Measurements from ENCODE around the gene SGMS1.

The SGMS1 gene

DNA sequence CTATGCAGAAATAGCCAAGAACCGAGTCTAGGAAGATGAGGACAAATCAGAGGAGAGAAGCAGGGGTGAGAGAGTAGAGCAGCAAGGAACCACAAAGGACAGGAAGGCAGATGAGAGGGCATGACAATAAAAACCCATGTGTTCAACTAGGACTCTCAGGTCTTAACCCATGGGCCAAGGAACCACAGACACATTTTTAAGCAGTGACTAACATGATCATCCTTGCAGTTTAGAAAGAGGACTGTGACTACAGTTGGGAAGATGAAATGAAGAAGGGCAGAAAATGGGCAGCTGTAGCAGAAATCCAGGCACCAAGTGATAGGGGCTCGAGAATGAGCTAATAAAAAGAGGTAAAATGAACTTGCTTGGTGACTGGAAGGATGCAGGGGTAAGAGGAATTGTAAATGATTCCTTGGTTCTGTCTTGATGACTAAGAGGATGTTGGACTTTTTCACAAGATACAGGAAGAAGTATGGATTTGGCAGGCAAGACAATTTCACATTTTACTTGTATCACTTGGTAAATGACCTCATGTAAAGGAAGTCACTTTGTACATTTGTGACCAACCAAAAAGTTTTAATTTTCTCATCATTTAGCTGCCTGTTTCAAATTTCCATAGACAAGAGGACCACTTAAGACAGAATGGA is 22.8 kb downstream of the SGMS1 start:
- Mint-ChIP-seq H3K27me3 (ENCODE audit: low read depth) (no peaks in the 10 kb centered on the region), H3K27ac (no peak overlapping the region), H3K36me3 (ENCODE audit: low read depth) (no peaks in the 10 kb centered on the region), H3K4me1 (peaks cover 28% of the 10 kb centered on the region), H3K9me3 (no peaks in the 10 kb centered on the region), H3K4me3 (no peak overlapping the region)
- TF ChIP-seq, protein P1, sequence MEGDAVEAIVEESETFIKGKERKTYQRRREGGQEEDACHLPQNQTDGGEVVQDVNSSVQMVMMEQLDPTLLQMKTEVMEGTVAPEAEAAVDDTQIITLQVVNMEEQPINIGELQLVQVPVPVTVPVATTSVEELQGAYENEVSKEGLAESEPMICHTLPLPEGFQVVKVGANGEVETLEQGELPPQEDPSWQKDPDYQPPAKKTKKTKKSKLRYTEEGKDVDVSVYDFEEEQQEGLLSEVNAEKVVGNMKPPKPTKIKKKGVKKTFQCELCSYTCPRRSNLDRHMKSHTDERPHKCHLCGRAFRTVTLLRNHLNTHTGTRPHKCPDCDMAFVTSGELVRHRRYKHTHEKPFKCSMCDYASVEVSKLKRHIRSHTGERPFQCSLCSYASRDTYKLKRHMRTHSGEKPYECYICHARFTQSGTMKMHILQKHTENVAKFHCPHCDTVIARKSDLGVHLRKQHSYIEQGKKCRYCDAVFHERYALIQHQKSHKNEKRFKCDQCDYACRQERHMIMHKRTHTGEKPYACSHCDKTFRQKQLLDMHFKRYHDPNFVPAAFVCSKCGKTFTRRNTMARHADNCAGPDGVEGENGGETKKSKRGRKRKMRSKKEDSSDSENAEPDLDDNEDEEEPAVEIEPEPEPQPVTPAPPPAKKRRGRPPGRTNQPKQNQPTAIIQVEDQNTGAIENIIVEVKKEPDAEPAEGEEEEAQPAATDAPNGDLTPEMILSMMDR (IDR thresholded peaks at IDR 0.05; ENCODE audit: unreplicated experiment in 3 of 3): no peak

DNA sequence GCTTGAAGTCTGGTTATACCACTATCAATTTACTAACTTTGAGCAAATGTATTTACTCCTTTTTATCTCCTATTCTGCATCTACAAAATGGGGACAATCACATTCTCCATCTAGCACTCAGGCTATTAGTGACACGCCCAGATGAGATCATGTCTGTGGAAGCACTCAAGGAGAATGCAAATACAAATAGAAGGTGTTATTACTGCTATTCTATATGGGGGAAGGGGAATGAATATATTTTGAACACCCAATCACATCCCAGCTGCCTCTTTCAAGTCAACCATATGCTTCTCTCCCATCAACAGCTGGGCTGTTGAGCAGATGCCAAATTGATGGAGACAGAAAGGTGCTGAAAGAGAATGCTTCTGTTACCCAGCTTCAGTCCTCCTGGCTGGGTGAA is 23.5 kb downstream of the SGMS1 start:
- Mint-ChIP-seq H3K36me3 (ENCODE audit: low read depth) (no peaks in the 10 kb centered on the region), H3K27ac (no peak overlapping the region), H3K4me1 (peaks cover 22% of the 10 kb centered on the region), H3K27me3 (ENCODE audit: low read depth) (no peaks in the 10 kb centered on the region), H3K9me3 (no peaks in the 10 kb centered on the region), H3K4me3 (no peak overlapping the region)
- TF ChIP-seq, protein P1 (IDR thresholded peaks at IDR 0.05; ENCODE audit: unreplicated experiment in 3 of 3): no peak

DNA sequence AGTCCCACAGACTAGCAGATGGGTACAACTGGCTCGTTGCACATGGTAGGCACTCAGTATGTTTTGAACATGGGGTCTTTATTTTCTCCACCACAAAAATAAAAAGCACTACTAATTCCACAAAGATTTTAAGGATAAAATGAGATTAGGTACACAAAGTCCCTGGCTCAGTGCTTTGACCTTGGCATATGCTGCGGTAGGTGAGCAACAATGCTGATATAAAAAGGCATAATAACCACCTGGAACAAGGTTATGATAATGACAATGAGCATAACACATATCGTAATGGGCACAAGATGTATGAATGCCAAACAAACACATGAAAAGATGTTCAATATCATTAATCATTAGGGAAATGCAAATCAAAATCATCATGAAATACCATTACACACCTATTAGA is 26.9 kb downstream of the SGMS1 start:
- H3K27me3 Mint-ChIP-seq (ENCODE audit: low read depth): no peaks in the 10 kb centered on the region
- no peak overlapping the region for H3K4me3 Mint-ChIP-seq
- no peak overlapping the region for H3K27ac Mint-ChIP-seq
- TF ChIP-seq, protein P1 (IDR thresholded peaks at IDR 0.05; ENCODE audit: unreplicated experiment in 3 of 3): no peak
- H3K4me1 Mint-ChIP-seq: peaks cover 6% of the 10 kb centered on the region
- no peaks in the 10 kb centered on the region for H3K9me3 Mint-ChIP-seq
- no peaks in the 10 kb centered on the region for H3K36me3 Mint-ChIP-seq (ENCODE audit: low read depth)

DNA sequence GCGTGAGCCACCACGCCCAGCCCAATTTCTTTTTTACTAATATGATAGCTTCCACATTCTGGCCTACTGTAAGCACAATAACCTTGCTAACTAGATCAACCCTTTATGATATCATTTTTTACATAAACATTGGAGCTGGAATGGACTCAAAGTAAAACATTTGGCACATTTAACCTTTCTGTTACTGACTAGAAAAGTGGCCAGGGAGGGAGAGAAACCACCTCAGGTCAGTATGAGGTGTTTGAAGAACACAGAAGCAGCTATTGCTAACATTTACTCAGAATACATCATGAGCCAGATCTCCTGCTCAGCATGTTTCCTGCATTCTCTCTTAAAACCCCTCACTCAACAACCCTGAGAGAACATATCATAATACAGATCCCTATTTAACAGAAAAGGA is 27.3 kb downstream of the SGMS1 start:
- Mint-ChIP-seq H3K9me3 (no peaks in the 10 kb centered on the region), H3K4me3 (no peak overlapping the region), H3K27ac (no peak overlapping the region), H3K36me3 (ENCODE audit: low read depth) (no peaks in the 10 kb centered on the region), H3K27me3 (ENCODE audit: low read depth) (no peaks in the 10 kb centered on the region), H3K4me1 (peaks cover 6% of the 10 kb centered on the region)
- TF ChIP-seq, protein P1 (IDR thresholded peaks at IDR 0.05; ENCODE audit: unreplicated experiment in 3 of 3): no peak

DNA sequence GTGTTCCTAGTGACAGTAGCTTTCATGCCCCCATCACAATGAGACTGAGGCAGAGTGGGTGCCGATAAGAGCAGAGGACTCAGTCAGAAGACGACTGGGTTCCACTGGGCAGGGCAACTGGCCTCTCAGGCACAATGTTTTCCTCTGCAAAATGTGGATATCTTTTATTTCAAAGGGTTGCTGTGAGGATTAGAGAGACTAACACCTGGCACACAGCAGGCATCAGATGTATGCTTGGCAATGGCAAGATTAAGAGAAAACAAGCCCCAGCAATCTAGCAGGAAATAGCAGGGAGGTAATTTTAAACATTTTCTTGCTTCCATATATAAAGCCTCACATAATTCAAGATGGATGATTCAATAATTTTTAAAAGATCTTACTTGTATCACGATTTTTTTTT is 28.0 kb downstream of the SGMS1 start:
- no peaks in the 10 kb centered on the region for H3K36me3 Mint-ChIP-seq (ENCODE audit: low read depth)
- no peak overlapping the region for H3K4me3 Mint-ChIP-seq
- no peaks in the 10 kb centered on the region for H3K9me3 Mint-ChIP-seq
- TF ChIP-seq, protein P1 (IDR thresholded peaks at IDR 0.05; ENCODE audit: unreplicated experiment in 3 of 3): no peak
- H3K27ac Mint-ChIP-seq: no peak overlapping the region
- H3K4me1 Mint-ChIP-seq: peaks cover 6% of the 10 kb centered on the region
- H3K27me3 Mint-ChIP-seq (ENCODE audit: low read depth): no peaks in the 10 kb centered on the region
